ENCODE data around the gene CASK. TPM values are rescaled to one million over a fixed set of nuclear protein-coding genes. Genes with fewer than 3 reads are reported as not detected.

The CASK gene
- total RNA-seq, 1 experiment from 2014 or later, result 21.8 TPM

GRCh38 chrX:41603596-41603995, 319.8 kb downstream of the CASK start:
- H3K9me3 ChIP-seq, result no peaks in the 10 kb centered on the region
- no peaks in the 10 kb centered on the region for H3K36me3 ChIP-seq
- no peaks in the 10 kb centered on the region for H3K27me3 ChIP-seq
- DNase-seq, result no peak
- H3K4me3 ChIP-seq, result no peak overlapping the region

- Histone ChIP-seq H3K9me3 (no peaks in the 10 kb centered on the region), H3K36me3 (no peaks in the 10 kb centered on the region), H3K27me3 (no peaks in the 10 kb centered on the region), H3K4me3 (no peak overlapping the region)
- DNase-seq, result no peak
These were observed 320.5 kb downstream of the CASK start for GRCh38 chrX:41602816-41603345.

DNA sequence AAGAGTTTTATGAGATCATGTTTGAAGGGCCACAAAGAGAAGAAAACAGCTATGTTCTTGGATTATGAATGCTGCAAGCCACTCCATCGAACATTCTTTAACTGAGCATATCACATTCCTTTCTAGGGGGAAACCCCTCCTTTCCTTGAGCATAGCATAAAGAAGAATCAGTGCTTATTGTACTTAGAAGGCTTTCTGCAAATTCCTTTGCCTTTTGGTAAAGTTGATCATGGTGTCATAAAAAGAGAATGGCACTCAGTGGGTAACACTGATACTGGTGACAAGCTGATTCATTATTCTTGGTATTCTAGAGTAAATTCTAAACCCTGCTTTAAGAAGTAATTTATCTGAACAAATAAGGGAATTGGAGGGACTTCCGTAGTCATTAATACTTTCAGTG, 323.1 kb downstream of the CASK start:
- no peak for DNase-seq
- Histone ChIP-seq H3K36me3 (no peaks in the 10 kb centered on the region), H3K4me3 (no peak overlapping the region), H3K9me3 (no peaks in the 10 kb centered on the region), H3K27me3 (no peaks in the 10 kb centered on the region)

DNA sequence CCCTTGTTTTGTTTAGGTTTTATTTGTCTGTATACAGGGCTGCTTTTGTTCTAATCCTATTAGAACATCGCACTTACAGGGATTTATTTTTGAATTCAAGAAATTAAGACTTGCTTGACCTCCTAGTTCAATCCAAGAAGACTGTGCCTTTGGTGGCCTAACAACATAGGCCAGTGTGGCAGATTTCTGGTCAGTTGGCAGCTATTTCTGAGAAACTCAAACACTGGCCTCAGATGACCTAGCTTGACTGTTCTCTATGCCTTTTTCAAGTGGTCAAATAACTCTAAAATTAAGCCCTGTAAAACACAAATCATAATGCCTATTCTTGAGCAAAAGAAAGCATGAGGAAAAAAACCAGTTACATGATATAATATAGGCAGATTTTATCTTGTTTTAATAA, 323.8 kb downstream of the CASK start:
- H3K9me3 ChIP-seq, result no peaks in the 10 kb centered on the region
- DNase-seq, result no peak
- no peaks in the 10 kb centered on the region for H3K36me3 ChIP-seq
- H3K4me3 ChIP-seq, result no peak overlapping the region
- no peaks in the 10 kb centered on the region for H3K27me3 ChIP-seq

DNA sequence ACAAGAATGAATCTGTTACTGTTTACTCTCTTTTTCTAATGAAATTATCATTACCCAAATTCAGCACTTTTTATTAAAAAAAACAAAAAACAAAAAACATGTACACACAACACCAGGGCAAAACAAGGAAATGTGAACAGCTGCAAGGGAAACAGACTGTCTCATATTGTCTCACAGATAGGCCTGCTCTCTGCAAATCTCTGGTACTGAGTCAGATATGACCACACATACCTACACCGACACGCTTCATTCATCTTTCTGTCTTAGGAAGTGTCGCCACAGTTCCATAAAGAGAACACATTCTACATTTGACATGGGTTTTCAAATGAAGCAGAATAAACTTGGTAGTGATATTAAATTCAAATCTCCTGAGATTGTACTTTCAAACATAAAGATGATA, 326.8 kb downstream of the CASK start:
- H3K36me3 ChIP-seq, result no peaks in the 10 kb centered on the region
- H3K27me3 ChIP-seq, result no peaks in the 10 kb centered on the region
- H3K9me3 ChIP-seq, result no peaks in the 10 kb centered on the region
- H3K4me3 ChIP-seq, result no peak overlapping the region
- DNase-seq, result no peak

GRCh38 chrX:41594634-41595033, 328.7 kb downstream of the CASK start:
- no peak overlapping the region for H3K4me3 ChIP-seq
- H3K27me3 ChIP-seq, result no peaks in the 10 kb centered on the region
- no peak for DNase-seq
- no peaks in the 10 kb centered on the region for H3K9me3 ChIP-seq
- H3K36me3 ChIP-seq, result no peaks in the 10 kb centered on the region

- Histone ChIP-seq H3K9me3 (no peaks in the 10 kb centered on the region), H3K4me3 (no peak overlapping the region), H3K27me3 (no peaks in the 10 kb centered on the region), H3K36me3 (no peaks in the 10 kb centered on the region)
- DNase-seq, result no peak
These were observed 331.4 kb downstream of the CASK start for GRCh38 chrX:41591906-41592305.

GRCh38 chrX:41590641-41591040, 332.7 kb downstream of the CASK start:
- no peaks in the 10 kb centered on the region for H3K27me3 ChIP-seq
- no peak for DNase-seq
- no peak overlapping the region for H3K4me3 ChIP-seq
- no peaks in the 10 kb centered on the region for H3K9me3 ChIP-seq
- no peaks in the 10 kb centered on the region for H3K36me3 ChIP-seq

- Histone ChIP-seq H3K27me3 (no peaks in the 10 kb centered on the region), H3K9me3 (no peaks in the 10 kb centered on the region), H3K4me3 (no peak overlapping the region), H3K36me3 (no peaks in the 10 kb centered on the region)
- no peak for DNase-seq
These were observed 333.6 kb downstream of the CASK start for GRCh38 chrX:41589634-41590270.

DNA sequence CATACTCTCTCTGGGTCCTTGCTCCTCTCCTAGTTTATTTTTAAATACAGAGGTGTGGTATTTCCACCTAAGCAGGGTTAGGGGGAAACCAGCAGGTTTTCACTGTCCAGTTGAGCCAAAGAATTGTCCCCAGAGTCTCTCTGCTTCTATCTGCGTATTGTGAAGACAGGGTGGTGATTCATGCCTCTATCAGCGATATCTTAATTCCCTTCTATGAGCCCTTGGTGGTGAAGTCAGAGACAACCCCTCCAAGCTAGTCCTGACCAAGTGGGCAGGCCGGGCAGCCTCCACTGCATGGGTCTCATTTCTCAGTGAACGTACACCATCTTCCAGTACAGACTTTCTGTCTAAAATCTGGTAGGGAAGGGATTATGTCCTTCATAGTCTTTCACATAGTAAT, 335.1 kb downstream of the CASK start:
- Histone ChIP-seq H3K9me3 (no peaks in the 10 kb centered on the region), H3K27me3 (no peaks in the 10 kb centered on the region), H3K4me3 (no peak overlapping the region), H3K36me3 (no peaks in the 10 kb centered on the region)
- DNase-seq, result no peak

DNA sequence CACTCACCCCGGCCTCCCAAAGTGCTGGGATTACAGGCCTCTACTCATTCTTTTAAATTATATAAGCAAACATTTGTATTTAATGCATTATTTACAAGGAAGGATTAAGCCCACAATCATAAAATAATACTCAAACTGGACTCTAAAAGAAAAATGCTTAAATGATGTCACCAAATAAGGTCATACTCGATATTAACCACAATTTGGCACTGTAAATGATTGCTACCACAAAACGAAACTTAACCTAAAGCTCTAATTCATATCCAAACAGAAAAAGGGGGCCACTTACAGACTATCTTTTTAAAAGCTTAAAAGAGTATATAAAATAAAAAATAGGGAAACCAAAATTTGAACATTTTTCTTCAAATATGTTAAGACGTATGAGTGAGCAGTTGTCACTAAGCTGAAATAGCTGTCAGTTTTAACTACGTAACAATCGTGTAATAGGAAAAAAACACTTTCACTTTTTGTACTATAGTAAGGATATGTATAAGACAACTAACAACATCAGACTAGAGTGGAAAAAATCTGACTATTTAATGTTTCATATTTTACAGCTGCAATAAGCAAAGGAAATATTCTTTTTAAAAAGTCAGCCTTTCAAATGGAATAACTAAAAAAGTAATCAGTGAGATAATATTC, 342.8 kb downstream of the CASK start:
- no peak overlapping the region for H3K4me3 ChIP-seq
- DNase-seq, result no peak
- H3K36me3 ChIP-seq, result no peaks in the 10 kb centered on the region
- no peaks in the 10 kb centered on the region for H3K27me3 ChIP-seq
- no peaks in the 10 kb centered on the region for H3K9me3 ChIP-seq

- Histone ChIP-seq H3K27me3 (no peaks in the 10 kb centered on the region), H3K9me3 (no peaks in the 10 kb centered on the region), H3K4me3 (no peak overlapping the region), H3K36me3 (no peaks in the 10 kb centered on the region)
- no peak for DNase-seq
These were observed 359.5 kb downstream of the CASK start for GRCh38 chrX:41563876-41564275.

- no peaks in the 10 kb centered on the region for H3K9me3 ChIP-seq
- no peak overlapping the region for H3K4me3 ChIP-seq
- H3K27me3 ChIP-seq, result no peaks in the 10 kb centered on the region
- no peaks in the 10 kb centered on the region for H3K36me3 ChIP-seq
- DNase-seq, result peak; percentile 35
These were observed 362.3 kb downstream of the CASK start for GRCh38 chrX:41561045-41561444.

DNA sequence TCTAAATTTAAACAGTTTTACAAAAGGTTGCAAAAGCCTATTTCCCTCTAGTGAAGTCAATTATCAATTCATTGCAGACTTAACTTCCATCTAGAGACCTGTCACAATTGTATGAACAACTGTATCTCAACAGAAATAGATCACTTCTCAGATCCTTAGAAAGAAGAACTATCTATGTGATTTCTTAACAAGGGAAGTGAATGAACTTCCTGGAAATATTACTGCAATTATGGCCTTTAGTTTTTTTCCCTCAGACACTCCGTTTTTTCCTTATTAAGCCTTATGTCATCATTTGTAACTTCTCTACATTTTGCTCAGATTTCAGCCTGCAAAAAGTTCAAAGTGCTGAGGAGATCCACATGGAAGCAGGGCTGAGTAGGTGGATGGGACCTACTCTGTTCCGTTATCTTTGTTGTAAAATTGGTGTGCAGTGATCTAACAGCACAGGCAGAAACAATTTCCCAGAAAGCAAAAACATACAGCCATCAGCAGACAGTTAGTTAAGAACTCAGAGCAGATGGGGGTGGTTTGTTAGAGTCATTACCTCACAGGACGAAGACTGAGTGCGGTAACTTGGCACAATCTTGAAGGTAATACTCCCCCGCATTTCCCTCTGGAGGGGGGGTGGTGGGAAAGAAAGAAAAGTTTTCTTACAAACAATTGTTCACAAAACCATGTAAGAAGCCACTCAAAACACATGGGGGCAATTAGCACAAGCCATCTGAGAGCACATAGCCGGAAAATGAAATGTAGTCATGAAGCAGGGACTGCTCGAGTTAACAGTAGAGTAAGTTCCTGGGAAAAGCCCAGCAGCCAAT, 363.9 kb downstream of the CASK start:
- Histone ChIP-seq H3K4me3 (no peak overlapping the region), H3K36me3 (no peaks in the 10 kb centered on the region), H3K9me3 (no peaks in the 10 kb centered on the region), H3K27me3 (no peaks in the 10 kb centered on the region)
- DNase-seq, result no peak

GRCh38 chrX:41558531-41558930, 364.8 kb downstream of the CASK start:
- no peak for DNase-seq
- Histone ChIP-seq H3K4me3 (no peak overlapping the region), H3K36me3 (no peaks in the 10 kb centered on the region), H3K9me3 (no peaks in the 10 kb centered on the region), H3K27me3 (no peaks in the 10 kb centered on the region)

DNA sequence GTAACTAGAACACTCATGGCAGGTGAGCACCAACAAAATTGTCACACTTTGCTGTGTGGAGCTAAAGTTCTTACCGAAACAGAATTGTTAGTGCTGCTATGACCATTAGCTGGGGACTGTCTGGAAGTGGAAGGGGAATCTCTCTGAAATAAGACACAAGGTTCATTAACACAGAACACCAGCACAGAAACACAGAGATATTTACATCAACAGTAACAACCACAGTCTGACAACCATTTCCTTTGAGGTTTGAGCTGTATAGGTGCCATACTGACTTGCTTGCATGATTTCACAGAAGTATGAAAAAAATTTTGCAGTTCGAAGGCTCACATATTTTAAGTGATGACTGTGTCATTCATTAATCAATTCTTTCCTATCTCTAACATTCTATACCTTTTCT, 366.4 kb downstream of the CASK start:
- H3K9me3 ChIP-seq, result no peaks in the 10 kb centered on the region
- H3K36me3 ChIP-seq, result no peaks in the 10 kb centered on the region
- no peaks in the 10 kb centered on the region for H3K27me3 ChIP-seq
- DNase-seq, result no peak
- no peak overlapping the region for H3K4me3 ChIP-seq

GRCh38 chrX:41553688-41554087, 369.7 kb downstream of the CASK start:
- Histone ChIP-seq H3K4me3 (no peak overlapping the region), H3K9me3 (no peaks in the 10 kb centered on the region), H3K27me3 (no peaks in the 10 kb centered on the region), H3K36me3 (no peaks in the 10 kb centered on the region)
- no peak for DNase-seq

All from MG63 (cell line).